GM10266 (cell line): ENCODE data around the gene SPRED3.

Source experiments
- DNase-seq: peaks from one replicate; pipeline ENCODE4 v3.0.0; 2012; ENCODE audit errors: extremely low spot score
- TF ChIP-seq, protein P1 (sequence below): IDR thresholded peaks from 2 replicates; pipeline ENCODE4 v1.5.1; 2012; ENCODE audit warnings: mild to moderate bottlenecking, low read depth; ENCODE audit not compliant: control insufficient read depth, insufficient read depth; ENCODE audit errors: missing control alignments

The SPRED3 gene

GRCh38 chr19:38395381-38396114, 7.1 kb downstream of the SPRED3 start:
- TF ChIP-seq, protein P1, sequence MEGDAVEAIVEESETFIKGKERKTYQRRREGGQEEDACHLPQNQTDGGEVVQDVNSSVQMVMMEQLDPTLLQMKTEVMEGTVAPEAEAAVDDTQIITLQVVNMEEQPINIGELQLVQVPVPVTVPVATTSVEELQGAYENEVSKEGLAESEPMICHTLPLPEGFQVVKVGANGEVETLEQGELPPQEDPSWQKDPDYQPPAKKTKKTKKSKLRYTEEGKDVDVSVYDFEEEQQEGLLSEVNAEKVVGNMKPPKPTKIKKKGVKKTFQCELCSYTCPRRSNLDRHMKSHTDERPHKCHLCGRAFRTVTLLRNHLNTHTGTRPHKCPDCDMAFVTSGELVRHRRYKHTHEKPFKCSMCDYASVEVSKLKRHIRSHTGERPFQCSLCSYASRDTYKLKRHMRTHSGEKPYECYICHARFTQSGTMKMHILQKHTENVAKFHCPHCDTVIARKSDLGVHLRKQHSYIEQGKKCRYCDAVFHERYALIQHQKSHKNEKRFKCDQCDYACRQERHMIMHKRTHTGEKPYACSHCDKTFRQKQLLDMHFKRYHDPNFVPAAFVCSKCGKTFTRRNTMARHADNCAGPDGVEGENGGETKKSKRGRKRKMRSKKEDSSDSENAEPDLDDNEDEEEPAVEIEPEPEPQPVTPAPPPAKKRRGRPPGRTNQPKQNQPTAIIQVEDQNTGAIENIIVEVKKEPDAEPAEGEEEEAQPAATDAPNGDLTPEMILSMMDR = no peak
- DNase-seq = no peak

GRCh38 chr19:38399081-38399480, 10.6 kb downstream of the SPRED3 start:
- DNase-seq = no peak
- TF ChIP-seq, protein P1 = no peak

DNA sequence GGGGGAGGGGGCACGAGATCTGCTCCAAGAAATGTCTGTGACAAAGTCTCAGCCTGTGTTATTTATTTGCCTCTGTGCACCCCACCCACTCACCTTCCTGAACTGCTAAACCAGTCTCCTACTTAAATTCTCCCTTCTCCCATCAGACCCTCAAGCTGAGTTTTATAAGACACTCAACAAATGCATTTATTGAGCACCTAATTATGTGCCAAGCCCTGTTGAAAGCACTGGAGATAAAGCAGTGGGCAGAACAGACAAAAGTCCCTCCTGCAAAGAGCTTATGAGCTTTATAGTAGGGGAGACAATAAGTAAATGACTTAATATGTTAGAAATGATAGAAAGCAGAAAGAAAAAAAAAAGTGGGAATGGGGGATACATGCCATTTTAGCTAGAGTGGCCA, 11.0 kb downstream of the SPRED3 start:
- DNase-seq = no peak
- TF ChIP-seq, protein P1 = no peak

DNA sequence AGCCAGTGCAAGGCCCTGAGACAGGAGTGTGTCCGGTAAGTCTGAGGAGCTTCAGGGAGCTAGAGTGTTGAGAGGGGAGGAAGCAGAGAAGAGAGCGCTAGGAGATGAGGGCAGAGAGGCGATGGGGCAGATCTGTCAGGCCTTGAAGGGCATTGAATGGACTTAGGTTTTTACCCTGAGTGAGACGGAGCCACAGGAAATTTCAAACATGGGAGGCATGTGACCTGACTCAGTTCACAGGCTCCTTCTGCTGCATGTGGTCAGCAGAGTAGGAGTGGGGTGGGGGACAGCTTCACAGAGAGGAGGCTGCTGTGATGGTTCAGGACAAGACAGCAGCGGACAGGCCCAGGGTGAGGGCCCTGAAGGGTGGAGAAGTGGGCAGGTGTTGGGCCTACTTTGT, 11.9 kb downstream of the SPRED3 start:
- TF ChIP-seq, protein P1 = no peak
- DNase-seq = no peak

- no peak for DNase-seq
- TF ChIP-seq, protein P1 = no peak
Measured at GRCh38 chr19:38401148-38401547, 12.7 kb downstream of the SPRED3 start.

- TF ChIP-seq, protein P1 = peak; percentile 10
- DNase-seq = no peak
Measured at GRCh38 chr19:38402623-38402966, 14.1 kb downstream of the SPRED3 start.

DNA sequence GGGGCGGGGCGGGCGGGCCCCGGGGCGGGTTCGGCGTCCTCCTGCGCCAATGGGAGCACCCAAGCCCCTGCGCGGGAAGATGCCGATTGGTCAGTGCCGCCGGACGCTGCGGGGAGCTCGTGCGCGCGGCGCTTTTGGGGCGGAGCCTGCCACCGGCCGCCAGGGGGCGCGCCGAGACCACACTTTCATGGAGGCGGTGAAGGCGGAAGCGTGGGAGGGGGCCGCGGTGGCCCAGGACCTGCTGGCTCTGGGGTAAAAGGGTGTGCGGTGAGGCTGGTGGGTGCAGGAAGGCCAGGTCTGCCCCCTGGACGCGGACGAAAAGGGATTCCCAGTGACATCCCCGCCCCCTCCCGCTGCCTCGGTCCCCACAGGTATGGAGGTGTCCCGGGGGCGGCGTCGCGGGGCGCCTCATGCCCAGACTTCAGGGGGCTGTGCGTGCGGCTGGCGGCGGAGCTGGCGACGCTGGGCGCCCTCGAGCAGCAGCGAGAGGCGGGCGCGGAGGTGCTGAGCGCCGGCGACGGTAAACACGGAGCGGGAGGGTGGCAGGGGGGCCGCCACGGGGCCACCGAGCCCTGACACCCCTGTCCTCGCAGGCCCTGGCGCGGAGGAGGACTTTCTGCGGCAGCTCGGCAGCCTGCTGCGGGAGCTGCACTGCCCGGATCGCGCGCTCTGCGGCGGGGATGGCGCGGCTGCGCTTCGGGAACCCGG, 14.6 kb downstream of the SPRED3 start, which contains the start of gene FAM98C:
TSS of gene FAM98C (plus strand) at position 127 of the 708 bp plus-strand sequence. CDS start at position 188, 61 bp downstream.
- TF ChIP-seq, protein P1 = peak; percentile 98
- DNase-seq = peak; percentile 100
